Hepatocyte (in vitro differentiated cells): ENCODE data around the gene DRC7.

Experiments
- EZH2 ChIP-seq: fragments of 200-600 bp; sonication (generic); IDR thresholded peaks from 2 replicates; pipeline ENCODE4 v1.6.1; 2016; ENCODE audit warnings: antibody characterized with exemption, mild to moderate bottlenecking, borderline replicate concordance
- TF ChIP-seq, protein P1 (sequence below): fragments of 200-600 bp; sonication (generic); IDR thresholded peaks from 2 replicates; pipeline ENCODE4 v1.5.1; 2016; ENCODE audit warnings: antibody characterized with exemption, mild to moderate bottlenecking; ENCODE audit not compliant: poor library complexity

DNA sequence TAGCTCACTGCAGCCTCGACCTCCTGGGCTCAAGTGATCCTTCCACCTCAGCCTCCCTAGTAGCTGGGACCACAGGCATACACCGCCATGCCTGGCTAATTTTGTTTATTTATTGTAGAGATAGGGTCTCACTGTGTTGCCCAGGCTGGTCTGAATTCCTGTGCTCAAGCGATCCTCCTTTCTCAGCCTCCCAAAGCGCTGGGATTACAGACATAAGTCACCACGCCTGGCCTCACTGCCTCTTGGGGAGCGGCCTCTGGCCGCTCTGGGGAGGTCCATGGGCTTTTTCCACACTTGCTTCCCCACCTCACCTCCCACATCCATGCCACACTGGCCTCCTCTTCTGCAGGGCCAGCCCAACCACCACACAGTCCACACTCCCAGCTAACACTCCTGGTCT is 44.8 kb upstream of the DRC7 start:
- TF ChIP-seq, protein P1, sequence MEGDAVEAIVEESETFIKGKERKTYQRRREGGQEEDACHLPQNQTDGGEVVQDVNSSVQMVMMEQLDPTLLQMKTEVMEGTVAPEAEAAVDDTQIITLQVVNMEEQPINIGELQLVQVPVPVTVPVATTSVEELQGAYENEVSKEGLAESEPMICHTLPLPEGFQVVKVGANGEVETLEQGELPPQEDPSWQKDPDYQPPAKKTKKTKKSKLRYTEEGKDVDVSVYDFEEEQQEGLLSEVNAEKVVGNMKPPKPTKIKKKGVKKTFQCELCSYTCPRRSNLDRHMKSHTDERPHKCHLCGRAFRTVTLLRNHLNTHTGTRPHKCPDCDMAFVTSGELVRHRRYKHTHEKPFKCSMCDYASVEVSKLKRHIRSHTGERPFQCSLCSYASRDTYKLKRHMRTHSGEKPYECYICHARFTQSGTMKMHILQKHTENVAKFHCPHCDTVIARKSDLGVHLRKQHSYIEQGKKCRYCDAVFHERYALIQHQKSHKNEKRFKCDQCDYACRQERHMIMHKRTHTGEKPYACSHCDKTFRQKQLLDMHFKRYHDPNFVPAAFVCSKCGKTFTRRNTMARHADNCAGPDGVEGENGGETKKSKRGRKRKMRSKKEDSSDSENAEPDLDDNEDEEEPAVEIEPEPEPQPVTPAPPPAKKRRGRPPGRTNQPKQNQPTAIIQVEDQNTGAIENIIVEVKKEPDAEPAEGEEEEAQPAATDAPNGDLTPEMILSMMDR, result no peak
- no peak for TF ChIP-seq EZH2
